ENCODE results near the gene SH3BP1. TPM values are rescaled to one million over a fixed set of nuclear protein-coding genes. Genes with fewer than 3 reads are reported as not detected.
"Not testable (repeated sequence)": the region's sequence is repeated elsewhere in the genome, so short reads cannot be mapped to it uniquely, and the experiment has no call there.

Gene SH3BP1
- polyA plus RNA-seq, 1 experiment = 5.8 TPM

- POLR2A ChIA-PET = no interaction called here
- peak within 1 kb of the TSS; percentile 76 for H3K4me3 ChIP-seq (ENCODE audit: low read depth, low read length)
- no peak for DNase-seq (ENCODE audit: low read depth)
Measured at GRCh38 chr22:37686002-37686982, 46.8 kb downstream of the SH3BP1 start, which contains the start of gene NOL12. TSS of gene NOL12 (plus strand) at chr22:37686343. CDS start at chr22:37686393, 50 bp downstream.

GRCh38 chr22:37690407-37690806 is 50.9 kb downstream of the SH3BP1 start:
- DNase-seq (ENCODE audit: low read depth) = no peak
- Histone ChIP-seq H3K27me3 (ENCODE audit: control insufficient read depth, insufficient read depth, low read length) (no peaks in the 10 kb centered on the region), H3K36me3 (ENCODE audit: control insufficient read depth, insufficient read depth, low read length) (peaks cover 24% of the 10 kb centered on the region), H3K4me3 (ENCODE audit: low read depth, low read length) (no peak overlapping the region)
- TF ChIP-seq CTCF (IDR thresholded peaks at IDR 0.05; ENCODE audit: insufficient read depth, low read depth, low read length) = no peak
- POLR2A ChIA-PET = no interaction called here
- CTCF ChIA-PET = no interaction called here

More at GRCh38 chr22:37686002-37686982, 46.8 kb downstream of the SH3BP1 start, which contains the start of gene NOL12:
- Histone ChIP-seq H3K27me3 (ENCODE audit: control insufficient read depth, insufficient read depth, low read length) (no peaks in the 10 kb centered on the region), H3K36me3 (ENCODE audit: control insufficient read depth, insufficient read depth, low read length) (peaks cover 11% of the 10 kb centered on the region)
- CTCF ChIA-PET = interaction anchor here (0.5 to 15.5 kb wide), 8 partner anchors 11 to 58 kb away, joined by 3 to 265 read pairs (median 4); partner anchors contain the start of genes PDXP and SH3BP1
- TF ChIP-seq CTCF (IDR thresholded peaks at IDR 0.05; ENCODE audit: insufficient read depth, low read depth, low read length) = no peak

- no peak for DNase-seq (ENCODE audit: low read depth)
- no peak for TF ChIP-seq CTCF (IDR thresholded peaks at IDR 0.05; ENCODE audit: insufficient read depth, low read depth, low read length)
- CTCF ChIA-PET = interaction anchor here (0.6 kb wide), 1 partner anchor 48 kb away, joined by 3 read pairs; no protein-coding TSS in a partner anchor
- no peaks in the 10 kb centered on the region for H3K27me3 ChIP-seq (ENCODE audit: control insufficient read depth, insufficient read depth, low read length)
- POLR2A ChIA-PET = interaction anchor here (0.6 kb wide), 1 partner anchor 1629 kb away, joined by 5 read pairs; no protein-coding TSS in a partner anchor
- H3K36me3 ChIP-seq (ENCODE audit: control insufficient read depth, insufficient read depth, low read length) = peaks cover 24% of the 10 kb centered on the region
- H3K4me3 ChIP-seq (ENCODE audit: low read depth, low read length) = no peak overlapping the region
Measured at GRCh38 chr22:37690901-37691504, 51.5 kb downstream of the SH3BP1 start.

- POLR2A ChIA-PET = no interaction called here
- no peaks in the 10 kb centered on the region for H3K27me3 ChIP-seq (ENCODE audit: control insufficient read depth, insufficient read depth, low read length)
- peaks cover 24% of the 10 kb centered on the region for H3K36me3 ChIP-seq (ENCODE audit: control insufficient read depth, insufficient read depth, low read length)
- DNase-seq (ENCODE audit: low read depth) = no peak
- CTCF ChIA-PET = interaction anchor here (1.0 to 3.2 kb wide), 2 partner anchors 50 to 59 kb away, joined by 3 to 15 read pairs; no protein-coding TSS in a partner anchor
- no peak for TF ChIP-seq CTCF (IDR thresholded peaks at IDR 0.05; ENCODE audit: insufficient read depth, low read depth, low read length)
- no peak overlapping the region for H3K4me3 ChIP-seq (ENCODE audit: low read depth, low read length)
Measured at GRCh38 chr22:37692627-37693285, 53.3 kb downstream of the SH3BP1 start.

GRCh38 chr22:37694131-37694530 is 54.7 kb downstream of the SH3BP1 start:
- POLR2A ChIA-PET = not testable (repeated sequence)
- CTCF ChIA-PET = interaction anchor here (1.0 to 3.2 kb wide), 2 partner anchors 51 to 61 kb away, joined by 3 to 15 read pairs; no protein-coding TSS in a partner anchor

GRCh38 chr22:37696260-37696656 is 56.8 kb downstream of the SH3BP1 start:
- CTCF ChIA-PET = interaction anchor here (0.6 to 3.1 kb wide), 6 partner anchors 15 to 96 kb away, joined by 3 to 13 read pairs (median 6); no protein-coding TSS in a partner anchor
- H3K27me3 ChIP-seq (ENCODE audit: control insufficient read depth, insufficient read depth, low read length); DNase-seq (ENCODE audit: low read depth); H3K4me3 ChIP-seq (ENCODE audit: low read depth, low read length): not testable (repeated sequence)
- POLR2A ChIA-PET = interaction anchor here (0.5 to 1.0 kb wide), 2 partner anchors 11 to 38 kb away, joined by 3 to 4 read pairs; partner anchors contain the start of gene PDXP
- peaks cover 13% of the 10 kb centered on the region for H3K36me3 ChIP-seq (ENCODE audit: control insufficient read depth, insufficient read depth, low read length)

More at GRCh38 chr22:37694131-37694530, 54.7 kb downstream of the SH3BP1 start:
- DNase-seq (ENCODE audit: low read depth); H3K27me3 ChIP-seq (ENCODE audit: control insufficient read depth, insufficient read depth, low read length); H3K4me3 ChIP-seq (ENCODE audit: low read depth, low read length): not testable (repeated sequence)
- H3K36me3 ChIP-seq (ENCODE audit: control insufficient read depth, insufficient read depth, low read length) = peaks cover 18% of the 10 kb centered on the region
